ENCODE measurements around the gene ARR3. TPM values are rescaled to one million over a fixed set of nuclear protein-coding genes. Genes with fewer than 3 reads are reported as not detected.

Gene ARR3
- total RNA-seq, 1 experiment from 2014 or later: not detected

GRCh38 chrX:70252491-70252890 lies 15.6 kb upstream of the ARR3 start (continued):
- TF ChIP-seq, protein P1, sequence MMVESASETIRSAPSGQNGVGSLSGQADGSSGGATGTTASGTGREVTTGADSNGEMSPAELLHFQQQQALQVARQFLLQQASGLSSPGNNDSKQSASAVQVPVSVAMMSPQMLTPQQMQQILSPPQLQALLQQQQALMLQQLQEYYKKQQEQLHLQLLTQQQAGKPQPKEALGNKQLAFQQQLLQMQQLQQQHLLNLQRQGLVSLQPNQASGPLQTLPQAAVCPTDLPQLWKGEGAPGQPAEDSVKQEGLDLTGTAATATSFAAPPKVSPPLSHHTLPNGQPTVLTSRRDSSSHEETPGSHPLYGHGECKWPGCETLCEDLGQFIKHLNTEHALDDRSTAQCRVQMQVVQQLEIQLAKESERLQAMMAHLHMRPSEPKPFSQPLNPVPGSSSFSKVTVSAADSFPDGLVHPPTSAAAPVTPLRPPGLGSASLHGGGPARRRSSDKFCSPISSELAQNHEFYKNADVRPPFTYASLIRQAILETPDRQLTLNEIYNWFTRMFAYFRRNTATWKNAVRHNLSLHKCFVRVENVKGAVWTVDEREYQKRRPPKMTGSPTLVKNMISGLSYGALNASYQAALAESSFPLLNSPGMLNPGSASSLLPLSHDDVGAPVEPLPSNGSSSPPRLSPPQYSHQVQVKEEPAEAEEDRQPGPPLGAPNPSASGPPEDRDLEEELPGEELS (CRISPR knock-in tag; IDR thresholded peaks at IDR 0.05): no peak
- no peak for TF ChIP-seq ZBTB43 (CRISPR knock-in tag; IDR thresholded peaks at IDR 0.05)
- TF ChIP-seq TP53 (CRISPR knock-in tag; IDR thresholded peaks at IDR 0.05): no peak
- no peak for TF ChIP-seq KAT7 (CRISPR knock-in tag; IDR thresholded peaks at IDR 0.05; ENCODE audit: borderline replicate concordance)
- no peak for TF ChIP-seq RORB (CRISPR knock-in tag; IDR thresholded peaks at IDR 0.05)

DNA sequence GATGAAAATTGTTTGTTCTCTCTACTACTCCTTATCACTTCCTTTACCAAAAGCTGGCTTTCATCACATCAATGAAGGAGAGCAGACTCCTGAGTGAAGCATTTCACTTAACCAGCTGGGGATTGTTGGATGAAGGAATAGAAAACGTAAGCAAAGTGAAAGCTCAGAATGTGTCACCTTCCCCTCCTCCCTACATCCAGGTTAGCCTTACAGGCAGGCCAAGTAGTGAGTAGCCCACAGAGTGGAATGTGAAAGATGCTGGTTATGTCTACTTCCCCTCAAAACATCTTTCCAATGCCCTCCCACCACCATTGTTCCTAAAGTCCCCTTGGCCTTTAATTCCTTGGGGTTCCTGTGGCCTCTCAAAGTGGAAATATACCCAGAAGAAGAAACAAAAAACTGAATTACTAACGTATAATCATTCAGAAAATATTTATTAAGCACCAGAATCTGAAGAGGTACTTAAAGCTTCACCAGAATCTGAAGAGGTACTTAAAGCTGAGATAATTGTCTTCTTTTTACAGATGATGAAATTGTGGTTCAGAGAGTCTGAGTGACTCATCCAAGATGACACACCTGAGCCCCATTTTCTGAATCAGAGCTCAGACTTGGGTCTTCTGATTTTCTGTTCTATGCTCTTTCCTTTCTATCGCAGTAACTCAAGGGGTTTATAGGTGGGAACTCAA lies 14.6 kb upstream of the ARR3 start:
- CTCF ChIA-PET: interaction anchor here (1.6 kb wide), 1 partner anchor 9 kb away, joined by 5 read pairs; no protein-coding TSS in a partner anchor
- DNase-seq (ENCODE audit: low spot score) (no peak), ATAC-seq (no peak)
- H3K4me1 Mint-ChIP-seq: peaks cover 25% of the 10 kb centered on the region
- peak overlapping the region; percentile 54 for H3K27ac Mint-ChIP-seq
- no peaks in the 10 kb centered on the region; the same call in 1 of the 2 replicates for H3K9me3 Mint-ChIP-seq
- POLR2A ChIA-PET: no interaction called here
- H3K27me3 Mint-ChIP-seq (ENCODE audit: low read depth): no peaks in the 10 kb centered on the region; the same call in 1 of the 2 replicates
- no peaks in the 10 kb centered on the region for H3K36me3 Mint-ChIP-seq
- TF ChIP-seq ZNF121 (CRISPR knock-in tag; IDR thresholded peaks at IDR 0.05) (no peak), ATF1 (CRISPR knock-in tag; IDR thresholded peaks at IDR 0.05) (no peak), TP53 (CRISPR knock-in tag; IDR thresholded peaks at IDR 0.05) (no peak), NR1H2 (CRISPR knock-in tag; IDR thresholded peaks at IDR 0.05) (no peak), CTCF (IDR thresholded peaks at IDR 0.05) (no peak)
- TF ChIP-seq, protein P2, sequence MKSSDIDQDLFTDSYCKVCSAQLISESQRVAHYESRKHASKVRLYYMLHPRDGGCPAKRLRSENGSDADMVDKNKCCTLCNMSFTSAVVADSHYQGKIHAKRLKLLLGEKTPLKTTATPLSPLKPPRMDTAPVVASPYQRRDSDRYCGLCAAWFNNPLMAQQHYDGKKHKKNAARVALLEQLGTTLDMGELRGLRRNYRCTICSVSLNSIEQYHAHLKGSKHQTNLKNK (CRISPR knock-in tag; IDR thresholded peaks at IDR 0.05): no peak
- TF ChIP-seq, protein P3, sequence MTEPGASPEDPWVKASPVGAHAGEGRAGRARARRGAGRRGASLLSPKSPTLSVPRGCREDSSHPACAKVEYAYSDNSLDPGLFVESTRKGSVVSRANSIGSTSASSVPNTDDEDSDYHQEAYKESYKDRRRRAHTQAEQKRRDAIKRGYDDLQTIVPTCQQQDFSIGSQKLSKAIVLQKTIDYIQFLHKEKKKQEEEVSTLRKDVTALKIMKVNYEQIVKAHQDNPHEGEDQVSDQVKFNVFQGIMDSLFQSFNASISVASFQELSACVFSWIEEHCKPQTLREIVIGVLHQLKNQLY (CRISPR knock-in tag; IDR thresholded peaks at IDR 0.05): no peak
- no peak overlapping the region for H3K4me3 Mint-ChIP-seq

GRCh38 chrX:70254063-70254400 lies 14.1 kb upstream of the ARR3 start:
- H3K27ac Mint-ChIP-seq: peak overlapping the region; percentile 54
- H3K36me3 Mint-ChIP-seq: no peaks in the 10 kb centered on the region
- no peak overlapping the region for H3K4me3 Mint-ChIP-seq
- no peaks in the 10 kb centered on the region; the same call in 1 of the 2 replicates for H3K27me3 Mint-ChIP-seq (ENCODE audit: low read depth)
- TF ChIP-seq NR3C1 (CRISPR knock-in tag; conservative IDR thresholded peaks at IDR 0.05; ENCODE audit: low read depth) (no peak), ATF1 (CRISPR knock-in tag; IDR thresholded peaks at IDR 0.05) (no peak), ZBTB43 (CRISPR knock-in tag; IDR thresholded peaks at IDR 0.05) (no peak), NR2C2 (CRISPR knock-in tag; IDR thresholded peaks at IDR 0.05) (no peak), ERG (CRISPR knock-in tag; IDR thresholded peaks at IDR 0.05) (no peak), RORB (CRISPR knock-in tag; IDR thresholded peaks at IDR 0.05) (no peak), MYBL2 (CRISPR knock-in tag; IDR thresholded peaks at IDR 0.05) (no peak), CREM (CRISPR knock-in tag; IDR thresholded peaks at IDR 0.05) (no peak), ZNF416 (CRISPR knock-in tag; IDR thresholded peaks at IDR 0.05) (no peak), GTF2I (CRISPR knock-in tag; conservative IDR thresholded peaks at IDR 0.05) (no peak)
- TF ChIP-seq, protein P3 (CRISPR knock-in tag; IDR thresholded peaks at IDR 0.05): no peak
- ChIA-PET POLR2A (no interaction called here), CTCF (interaction anchor here (1.6 kb wide), 1 partner anchor 9 kb away, joined by 5 read pairs; no protein-coding TSS in a partner anchor)
- ATAC-seq: no peak
- no peak for DNase-seq (ENCODE audit: low spot score)
- H3K4me1 Mint-ChIP-seq: peaks cover 25% of the 10 kb centered on the region
- H3K9me3 Mint-ChIP-seq: no peaks in the 10 kb centered on the region; the same call in 1 of the 2 replicates

Measured in WTC11 (cell line).